AG09309 (cell line): ENCODE data around the gene GPR150.

Source experiments
- DNase-seq: peaks from one replicate; pipeline ENCODE4 v3.0.0-alpha.2; 2010; ENCODE audit warnings: low read depth
- H3K4me3 ChIP-seq: 2 replicates; pipeline ENCODE4 v1.5.1; 2011; ENCODE audit warnings: mild to moderate bottlenecking, low read depth, low read length, moderate library complexity; ENCODE audit not compliant: control insufficient read depth
- TF ChIP-seq, protein P1 (sequence below): IDR thresholded peaks from 2 replicates; pipeline ENCODE4 v1.5.1; 2011; ENCODE audit warnings: mild to moderate bottlenecking, low read depth, low read length, inconsistent platforms; ENCODE audit not compliant: insufficient read depth, control insufficient read depth; ENCODE audit errors: missing control alignments

Gene GPR150

DNA sequence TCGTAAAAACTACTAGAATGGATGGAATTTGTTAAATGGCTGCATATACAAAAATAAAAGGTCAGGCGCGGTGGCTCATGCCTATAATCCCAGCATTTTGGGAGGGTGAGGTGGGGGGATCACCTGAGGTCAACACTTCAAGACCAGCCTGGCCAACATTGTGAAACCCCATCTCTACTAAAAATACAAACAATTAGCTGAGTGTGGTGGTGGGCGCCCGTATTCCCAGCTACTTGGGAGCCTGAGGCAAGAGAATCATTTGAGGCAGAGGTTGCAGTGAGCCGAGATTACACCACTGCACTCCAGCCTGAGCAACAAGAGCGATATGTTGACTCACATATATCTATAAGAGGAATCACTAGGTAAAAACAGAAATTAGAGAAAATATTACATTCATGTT lies 9.3 kb upstream of the GPR150 start:
- H3K4me3 ChIP-seq: no peak overlapping the region
- DNase-seq: no peak
- TF ChIP-seq, protein P1, sequence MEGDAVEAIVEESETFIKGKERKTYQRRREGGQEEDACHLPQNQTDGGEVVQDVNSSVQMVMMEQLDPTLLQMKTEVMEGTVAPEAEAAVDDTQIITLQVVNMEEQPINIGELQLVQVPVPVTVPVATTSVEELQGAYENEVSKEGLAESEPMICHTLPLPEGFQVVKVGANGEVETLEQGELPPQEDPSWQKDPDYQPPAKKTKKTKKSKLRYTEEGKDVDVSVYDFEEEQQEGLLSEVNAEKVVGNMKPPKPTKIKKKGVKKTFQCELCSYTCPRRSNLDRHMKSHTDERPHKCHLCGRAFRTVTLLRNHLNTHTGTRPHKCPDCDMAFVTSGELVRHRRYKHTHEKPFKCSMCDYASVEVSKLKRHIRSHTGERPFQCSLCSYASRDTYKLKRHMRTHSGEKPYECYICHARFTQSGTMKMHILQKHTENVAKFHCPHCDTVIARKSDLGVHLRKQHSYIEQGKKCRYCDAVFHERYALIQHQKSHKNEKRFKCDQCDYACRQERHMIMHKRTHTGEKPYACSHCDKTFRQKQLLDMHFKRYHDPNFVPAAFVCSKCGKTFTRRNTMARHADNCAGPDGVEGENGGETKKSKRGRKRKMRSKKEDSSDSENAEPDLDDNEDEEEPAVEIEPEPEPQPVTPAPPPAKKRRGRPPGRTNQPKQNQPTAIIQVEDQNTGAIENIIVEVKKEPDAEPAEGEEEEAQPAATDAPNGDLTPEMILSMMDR: no peak

- H3K4me3 ChIP-seq: no peak overlapping the region
- TF ChIP-seq, protein P1: no peak
- DNase-seq: no peak
Measured at GRCh38 chr5:95611396-95611795, 8.5 kb upstream of the GPR150 start.

GRCh38 chr5:95613514-95613913 lies 6.4 kb upstream of the GPR150 start:
- no peak for DNase-seq
- no peak overlapping the region for H3K4me3 ChIP-seq
- TF ChIP-seq, protein P1: no peak

- TF ChIP-seq, protein P1: no peak
- H3K4me3 ChIP-seq: no peak overlapping the region
- DNase-seq: no peak
Measured at GRCh38 chr5:95615164-95615467, 4.8 kb upstream of the GPR150 start.

- TF ChIP-seq, protein P1: no peak
- no peak overlapping the region for H3K4me3 ChIP-seq
- no peak for DNase-seq
Measured at GRCh38 chr5:95617057-95617456, 2.8 kb upstream of the GPR150 start.

DNA sequence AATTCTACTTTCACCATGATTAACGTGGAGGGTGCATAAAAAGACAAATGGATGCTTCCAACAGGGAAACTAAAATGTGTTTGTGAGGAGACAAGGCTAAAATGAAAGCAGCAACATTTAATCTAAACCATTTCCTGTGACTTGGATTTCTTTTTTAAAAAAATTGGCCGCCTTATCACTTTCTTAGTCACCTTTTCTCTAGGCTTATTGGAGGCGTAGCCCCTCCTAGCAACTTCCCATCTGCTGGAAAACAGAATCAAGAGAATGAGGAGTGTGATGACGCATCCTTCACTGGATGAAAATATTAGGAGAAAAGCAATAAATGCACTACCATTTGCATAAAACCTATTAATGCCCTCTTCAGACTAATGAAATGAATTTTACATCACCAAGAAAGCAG lies 791 bp upstream of the GPR150 start:
- no peak overlapping the region for H3K4me3 ChIP-seq
- no peak for DNase-seq
- TF ChIP-seq, protein P1: no peak

DNA sequence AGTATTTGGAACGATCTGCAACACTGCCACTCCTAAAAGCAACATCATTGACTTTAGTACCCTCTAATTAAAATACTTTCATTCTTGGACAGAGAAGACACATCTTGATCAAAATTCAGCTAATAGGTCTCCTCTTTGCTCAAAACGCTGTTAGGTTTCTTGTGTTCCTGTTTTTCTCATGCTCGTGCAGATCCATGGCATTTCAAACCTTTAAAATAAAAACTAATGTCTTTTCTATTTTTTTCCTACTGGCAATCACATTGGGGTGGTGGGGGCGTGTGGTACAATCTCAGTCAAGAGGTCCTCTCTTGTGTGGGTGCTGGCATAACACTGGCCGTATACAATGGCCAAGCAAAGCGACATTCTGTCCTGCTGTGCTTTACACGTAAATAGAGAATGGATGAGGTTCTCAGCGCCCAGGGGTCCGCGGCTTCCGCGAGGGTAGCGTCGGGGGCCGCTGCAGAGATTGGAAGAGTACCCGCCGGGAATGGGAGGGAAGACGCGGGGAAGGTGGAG lies 315 bp upstream of the GPR150 start:
- H3K4me3 ChIP-seq: peak overlapping the region; percentile 61
- no peak for DNase-seq
- TF ChIP-seq, protein P1: no peak
